IMR-90 (cell line): ENCODE results near the gene KRR1. TPM values are rescaled to one million over a fixed set of nuclear protein-coding genes. Genes with fewer than 3 reads are reported as not detected.

Experiments used
- ATAC-seq: fragments of 200-7000 bp; cut with Tn5 transposase; 2 replicates; pipeline ENCODE4 v1.9.1; 2020; ENCODE audit warnings: low read depth, mild to moderate bottlenecking, moderate library complexity
- BruUV-seq: library from RNA; stranded (reverse); fragments of 400-500 nt; replicated peaks from 2 replicates; lab custom pipeline; 2021; lab: Mats Ljungman, UMichigan
- CTCF ChIA-PET: fragments of 300-600 bp; formaldehyde crosslinking; extraction: SDS; loops from one replicate; lab custom pipeline; 2021; ENCODE audit warnings: antibody characterized with exemption; lab: Yijun Ruan, JAX
- POLR2A ChIA-PET: fragments of 300-600 bp; sonication (Branson Sonifier 250); formaldehyde crosslinking; loops from one replicate; lab custom pipeline; 2022; ENCODE audit warnings: antibody characterized with exemption; ENCODE audit not compliant: unreplicated experiment; lab: Charles Lee
- DNase-seq: peaks from one replicate; pipeline ENCODE4 v3.0.0; 2013
- H2AFZ ChIP-seq: replicated peaks from 2 replicates; pipeline ENCODE3; 2013; ENCODE audit warnings: low read length, mild to moderate bottlenecking; ENCODE audit not compliant: poor library complexity
- H2AK5ac ChIP-seq: 2 replicates; pipeline ENCODE4 v1.6.1; 2013; ENCODE audit warnings: low read depth, low read length, inconsistent platforms
- H2AK9ac ChIP-seq: replicated peaks from 2 replicates; pipeline ENCODE3; 2013; ENCODE audit warnings: mild to moderate bottlenecking, low read depth, low read length, moderate library complexity; ENCODE audit not compliant: poor library complexity
- H2BK120ac ChIP-seq: 2 replicates; pipeline ENCODE4 v1.6.1; 2013; ENCODE audit warnings: low read depth, low read length, inconsistent platforms
- H2BK15ac ChIP-seq: 3 replicates; pipeline ENCODE4 v1.6.1; 2013; ENCODE audit warnings: low read depth, low read length, inconsistent platforms
- H2BK20ac ChIP-seq: 2 replicates; pipeline ENCODE4 v1.6.1; 2013; ENCODE audit warnings: low read depth, mild to moderate bottlenecking, inconsistent platforms, low read length, moderate library complexity
- H2BK5ac ChIP-seq: 2 replicates; pipeline ENCODE4 v1.6.1; 2013; ENCODE audit warnings: mild to moderate bottlenecking, low read depth, low read length, inconsistent platforms; ENCODE audit not compliant: poor library complexity, severe bottlenecking
- H3K14ac ChIP-seq: replicated peaks from 2 replicates; pipeline ENCODE4 v1.6.1; 2013; ENCODE audit warnings: low read depth, low read length, inconsistent platforms
- H3K18ac ChIP-seq: 2 replicates; pipeline ENCODE4 v1.6.1; 2013; ENCODE audit warnings: low read depth, low read length, control low read depth
- H3K23ac ChIP-seq: 2 replicates; pipeline ENCODE4 v1.6.1; 2013; ENCODE audit warnings: low read depth, low read length, inconsistent platforms
- H3K27ac ChIP-seq: 2 replicates; pipeline ENCODE4 v1.5.1; 2013; ENCODE audit warnings: mild to moderate bottlenecking, control low read depth, low read length; ENCODE audit not compliant: insufficient read depth
- H3K27me3 ChIP-seq: 2 replicates; pipeline ENCODE4 v1.6.1; 2013; ENCODE audit warnings: low read length; ENCODE audit not compliant: control insufficient read depth, insufficient read depth
- H3K36me3 ChIP-seq: 2 replicates; pipeline ENCODE4 v1.6.1; 2013; ENCODE audit warnings: low read length, mixed read lengths; ENCODE audit not compliant: control insufficient read depth, insufficient read depth
- H3K4ac ChIP-seq: 2 replicates; pipeline ENCODE4 v1.6.1; 2013; ENCODE audit warnings: low read depth, low read length, inconsistent platforms
- H3K4me1 ChIP-seq: 2 replicates; pipeline ENCODE4 v1.6.1; 2013; ENCODE audit warnings: low read length, mixed read lengths; ENCODE audit not compliant: control insufficient read depth, insufficient read depth
- H3K4me2 ChIP-seq: 2 replicates; pipeline ENCODE4 v1.6.1; 2013; ENCODE audit warnings: low read depth, mild to moderate bottlenecking, control low read depth, low read length, moderate library complexity
- H3K4me3 ChIP-seq: 2 replicates; pipeline ENCODE4 v1.5.1; 2013; ENCODE audit warnings: low read depth, mild to moderate bottlenecking, control low read depth, low read length, moderate library complexity; ENCODE audit not compliant: insufficient read depth
- H3K56ac ChIP-seq: 2 replicates; pipeline ENCODE4 v1.6.1; 2013; ENCODE audit warnings: low read length, inconsistent platforms; ENCODE audit not compliant: insufficient read depth; ENCODE audit errors: extremely low read depth
- H3K79me1 ChIP-seq, 2 experiments: 2 replicates each; pipeline ENCODE4 v1.6.1; 2013; ENCODE audit warnings: low read length in 2 of 2, inconsistent platforms in 1 of 2, low read depth in 1 of 2
- H3K9ac ChIP-seq: 2 replicates; pipeline ENCODE4 v1.6.1; 2013; ENCODE audit warnings: low read depth, low read length, control low read depth
- H3K9me1 ChIP-seq: 2 replicates; pipeline ENCODE4 v1.6.1; 2013; ENCODE audit warnings: low read length, inconsistent platforms; ENCODE audit not compliant: insufficient read depth
- H3K9me3 ChIP-seq: 2 replicates; pipeline ENCODE4 v1.6.1; 2013; ENCODE audit warnings: low read length; ENCODE audit not compliant: control insufficient read depth, insufficient read depth
- H4K20me1 ChIP-seq: 2 replicates; pipeline ENCODE4 v1.6.1; 2013; ENCODE audit warnings: low read length, inconsistent platforms; ENCODE audit not compliant: insufficient read depth
- H4K5ac ChIP-seq: 2 replicates; pipeline ENCODE4 v1.6.1; 2013; ENCODE audit warnings: mild to moderate bottlenecking, low read depth, low read length, control low read depth
- H4K8ac ChIP-seq, 2 experiments: 2 replicates each; pipeline ENCODE4 v1.6.1; 2013; ENCODE audit warnings: low read depth in 2 of 2, low read length in 2 of 2, control low read depth in 1 of 2, inconsistent platforms in 1 of 2
- H4K91ac ChIP-seq: 2 replicates; pipeline ENCODE4 v1.6.1; 2013; ENCODE audit warnings: low read depth, low read length, inconsistent platforms; ENCODE audit not compliant: insufficient read depth
- BHLHE40 ChIP-seq: fragments of 150-350 bp; IDR thresholded peaks from 2 replicates; pipeline ENCODE4 v1.6.1; 2016; ENCODE audit warnings: mild to moderate bottlenecking, low read depth, low read length
- FOS ChIP-seq: fragments of 150-350 bp; IDR thresholded peaks from 2 replicates; pipeline ENCODE4 v1.6.1; 2016; ENCODE audit warnings: low read depth, low read length
- WGBS, 2 experiments: methylation state at CpG; one replicate each; pipeline versions ENCODE4 v1.1.5 to v1.1.7; 2013; ENCODE audit warnings: missing lambda C conversion rate in 2 of 2; ENCODE audit not compliant: insufficient read length in 1 of 2; ENCODE audit errors: extremely low coverage in 2 of 2; 5-methylcytosine and 5-hydroxymethylcytosine counted together
- dilution Hi-C: fragments of 300-500 bp; cut with HindIII; formaldehyde crosslinking; loops from one replicate; pipeline ENCODE4 v1.14.3; 2018; ENCODE audit warnings: low sequenced_read_pairs; ENCODE audit not compliant: unreplicated experiment
- in situ Hi-C: fragments of 300-500 bp; cut with MboI; formaldehyde crosslinking; loops from 3 replicates; pipeline ENCODE4 v1.14.3; 2019; ENCODE audit warnings: low sequenced_read_pairs, inconsistent platforms, mixed read lengths
- intact Hi-C: fragments of 100-400 bp; cut with micrococcal nuclease; formaldehyde crosslinking; loops from 2 replicates; pipeline ENCODE4 v1.10.0; 2022
- polyA plus RNA-seq, 3 experiments: library from polyadenylated mRNA; depleted of rRNA; stranded (reverse); fragments of >200 nt; gene quantifications; 2 replicates each; pipeline ENCODE4 v1.2.3, GENCODE V29; 2012; ENCODE audit warnings: low replicate concordance in 1 of 3
- total RNA-seq: library from RNA; depleted of rRNA; stranded (reverse); fragments of >200 nt; gene quantifications from 2 replicates; pipeline ENCODE4 v1.2.3, GENCODE V29; 2012

Gene KRR1
- total and polyA plus RNA-seq, 2 of the 4 experiments (the other 2 are of a cell fraction) = 18.3 to 31.4 TPM

GRCh38 chr12:75528272-75528671 lies 16.9 kb upstream of the KRR1 start:
- Histone ChIP-seq H2BK15ac (peak overlapping the region; percentile 66), H3K14ac (peak overlapping the region; percentile 65), H3K4me2 (no peak overlapping the region), H4K20me1 (no peaks in the 10 kb centered on the region), H3K4me3 (no peak overlapping the region), H4K91ac (peak overlapping the region; percentile 70), H3K9me3 (no peaks in the 10 kb centered on the region), H4K5ac (peak overlapping the region; percentile 28), H2BK5ac (peak overlapping the region; percentile 6), H2BK120ac (peak overlapping the region; percentile 94), H2AK9ac (no peak overlapping the region), H3K18ac (peak overlapping the region; percentile 86), H2BK20ac (peak overlapping the region; percentile 85), H3K36me3 (no peaks in the 10 kb centered on the region), H3K4ac (peak overlapping the region; percentile 78), H3K23ac (peak overlapping the region; percentile 94), H3K9me1 (peaks cover 9% of the 10 kb centered on the region; the same call in 1 of the 2 replicates), H3K56ac (peak overlapping the region; percentile 66; the same call in 1 of the 2 replicates), H2AK5ac (peak overlapping the region; percentile 86), H3K27me3 (no peaks in the 10 kb centered on the region), H4K8ac (peak overlapping the region; percentile 5 to 79), H3K9ac (no peak overlapping the region), H3K79me1 (peaks cover 0 to 4% of the 10 kb centered on the region in 2 experiments; a peak in 2 of 4 replicates), H3K27ac (0 out of 2 replicates have a peak overlapping the region, but pooled peaks have one; percentile 41), H3K4me1 (peaks cover 11% of the 10 kb centered on the region), H2AFZ (peak overlapping the region; percentile 67)
- intact Hi-C loops (loop anchor here (5.0 kb wide), 1 partner anchor 1059 kb away; no protein-coding TSS in a partner anchor), in situ Hi-C loops (loop anchor here (10.0 to 25.0 kb wide), 2 partner anchors 817 to 934 kb away; partner anchors contain the start of gene BBS10), dilution Hi-C loops (no loop called here)
- DNase-seq = no peak
- TF ChIP-seq FOS (no peak), BHLHE40 (no peak)
- ChIA-PET POLR2A (interaction anchor here (0.7 to 0.8 kb wide), 2 partner anchors 442 to 504 kb away, joined by 3 to 4 read pairs; partner anchors contain the start of gene PHLDA1), CTCF (interaction anchor here (0.6 to 1.9 kb wide), 5 partner anchors 25 to 503 kb away, joined by 3 to 4 read pairs (median 3); partner anchors contain the start of gene PHLDA1)
- no TSS peak for BruUV-seq
- WGBS, 2 experiments = no CpG with 5 or more reads among the region's 2 CpGs
- no peak for ATAC-seq
